T-helper 2 cell (primary cell): ENCODE results near the gene SLC8A1.

ENCODE experiments used
- DNase-seq, 5 experiments: peaks; one replicate each; pipeline versions ENCODE4 v3.0.0 to v3.0.0-alpha.2; 2012 to 2022

The SLC8A1 gene

DNA sequence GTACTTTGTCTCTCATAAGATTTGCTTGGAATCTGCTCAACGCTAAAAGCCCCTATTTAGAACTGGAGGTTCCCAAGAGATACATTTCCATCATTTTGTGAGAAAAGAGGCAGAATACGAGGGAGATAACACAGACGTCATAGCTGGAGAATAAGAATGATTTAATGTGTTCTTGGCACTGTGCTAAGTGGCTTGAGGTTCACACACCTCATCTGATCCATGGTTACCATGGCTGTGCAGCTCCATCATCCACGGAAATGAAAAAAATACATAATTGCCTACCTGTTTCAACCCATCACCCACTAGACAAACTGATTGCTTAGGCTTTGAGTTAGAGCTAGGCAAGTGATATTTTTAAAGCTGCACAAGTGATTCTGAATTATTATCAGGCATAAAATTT is 227.6 kb downstream of the SLC8A1 start:
- DNase-seq = no peak

DNA sequence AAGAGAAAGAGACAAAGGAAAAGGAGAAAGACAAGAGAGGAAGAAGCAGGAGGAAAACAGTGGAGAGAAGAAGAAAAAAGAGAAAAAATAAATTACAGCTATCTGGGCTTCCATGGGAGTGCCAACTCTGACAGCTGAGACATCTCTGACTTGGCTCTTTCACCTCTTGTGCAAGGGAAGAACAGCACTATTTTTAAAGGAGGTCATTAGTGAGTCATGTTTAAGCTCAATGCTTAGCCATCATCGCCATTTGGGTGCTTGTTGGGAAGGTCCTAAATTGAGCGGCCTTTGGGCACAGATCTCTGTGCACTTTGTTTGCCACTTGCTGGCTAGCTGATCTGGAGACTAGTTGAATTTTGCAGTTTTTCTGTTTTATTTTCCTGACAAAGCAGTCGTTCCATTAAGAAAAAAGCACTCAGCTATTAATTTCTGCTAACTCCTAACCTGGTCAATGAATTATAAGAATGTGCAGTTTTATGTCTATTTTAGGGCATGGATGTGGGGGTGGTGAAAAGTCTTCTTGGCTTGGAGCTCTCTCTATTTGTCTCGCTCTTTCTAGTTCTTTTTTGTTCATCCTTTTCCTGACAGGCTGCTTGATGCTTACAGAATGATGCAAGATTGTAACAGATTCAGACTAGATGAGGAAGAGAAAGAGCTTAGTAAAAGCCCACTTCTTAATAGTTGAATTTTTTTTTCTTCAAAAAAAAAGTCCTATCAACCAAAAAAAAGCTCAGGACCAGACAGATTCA is 231.5 kb downstream of the SLC8A1 start:
- DNase-seq = no peak

DNA sequence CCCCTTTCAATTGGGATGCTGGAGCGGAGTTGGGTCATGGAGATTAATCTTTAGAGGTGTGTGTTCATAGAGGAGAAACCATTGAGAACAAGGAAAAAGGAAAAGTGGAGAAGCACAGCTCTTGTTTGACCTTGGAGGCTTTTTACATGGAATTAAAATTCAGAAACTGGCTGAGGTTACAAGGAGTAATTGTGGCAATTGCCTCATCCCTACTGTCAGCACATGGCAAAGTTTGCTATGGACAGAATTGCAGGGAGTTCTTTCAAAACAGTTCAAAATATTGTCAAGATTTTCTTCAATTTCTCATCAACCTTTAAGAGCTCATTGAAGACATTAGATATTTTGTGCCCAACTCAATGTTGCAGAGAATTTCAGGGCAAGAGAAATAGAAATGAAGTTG is 232.7 kb downstream of the SLC8A1 start:
- DNase-seq = no peak

DNA sequence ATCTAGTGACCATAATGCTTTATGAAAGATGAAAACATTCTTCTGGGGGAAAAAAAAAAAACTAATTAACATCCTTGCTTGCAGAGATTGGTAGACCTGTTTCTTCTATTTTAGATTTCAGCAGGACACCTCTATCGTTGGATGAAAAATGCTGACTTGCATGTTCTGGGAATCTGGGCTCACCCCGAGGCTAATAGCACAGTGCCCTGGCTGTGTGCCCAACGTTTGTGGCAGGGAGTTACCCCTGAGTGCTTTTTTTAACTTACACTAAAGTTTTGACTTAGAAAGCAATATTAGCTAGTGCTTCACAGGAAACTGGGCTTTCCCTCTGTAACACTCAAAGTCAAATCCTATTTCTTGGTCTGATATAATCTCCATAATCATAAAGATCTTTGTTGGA is 233.2 kb downstream of the SLC8A1 start:
- no peak for DNase-seq

DNA sequence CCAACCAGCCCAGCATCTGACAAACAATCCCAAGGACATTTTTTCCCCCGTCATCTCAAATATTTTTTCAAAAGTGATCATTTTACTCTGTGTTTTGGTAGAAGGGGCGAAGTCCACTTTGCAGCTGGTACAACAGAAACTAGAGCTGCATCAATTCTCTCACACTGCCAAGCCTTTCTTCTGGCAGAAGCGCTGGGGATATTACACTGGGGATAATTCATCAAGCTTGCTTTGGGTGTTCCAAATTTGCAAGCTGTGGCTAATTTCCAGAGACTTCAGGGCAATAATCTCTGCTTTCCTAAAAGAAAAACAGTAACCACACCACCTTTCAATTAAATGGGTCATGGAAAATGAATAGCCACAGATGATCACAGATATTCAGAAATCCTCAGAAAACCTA is 238.3 kb downstream of the SLC8A1 start:
- DNase-seq = no peak

DNA sequence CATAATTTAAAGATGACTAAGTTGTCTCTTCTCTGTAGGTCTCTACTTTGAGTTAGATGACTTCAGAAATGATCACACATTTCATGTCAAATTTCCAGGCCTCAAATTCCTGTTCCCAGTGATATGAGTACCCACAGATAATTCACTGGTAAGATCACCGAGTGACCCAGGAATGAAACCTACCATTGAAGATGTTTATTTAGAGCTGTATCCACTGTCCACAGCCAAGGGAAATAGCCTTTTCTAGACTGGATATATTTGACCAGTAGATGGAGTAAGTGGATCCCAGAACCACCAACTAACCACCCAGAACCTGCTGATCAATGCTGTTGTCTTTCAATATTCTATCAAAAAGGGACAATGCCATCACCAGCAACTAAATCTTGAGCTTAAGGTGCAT is 238.8 kb downstream of the SLC8A1 start:
- DNase-seq = no peak

DNA sequence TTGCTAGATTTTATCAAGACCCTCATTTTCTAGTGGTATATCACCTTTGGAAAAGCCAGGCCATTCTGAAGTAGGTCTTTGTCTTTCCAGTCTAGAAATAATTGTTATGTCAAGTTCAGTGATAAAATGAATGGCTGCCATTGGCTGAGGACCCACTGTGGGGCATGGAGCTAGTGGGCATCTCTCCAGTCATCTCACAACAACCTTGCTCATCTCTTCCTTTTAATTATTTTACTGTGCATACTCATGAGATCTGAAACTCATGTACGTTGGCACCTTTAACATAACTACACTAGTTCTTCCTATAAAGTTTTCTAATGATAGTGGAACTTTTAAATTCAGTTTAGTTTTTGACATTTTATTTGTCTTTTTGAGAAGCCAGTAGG is 240.9 kb downstream of the SLC8A1 start:
- DNase-seq = no peak

DNA sequence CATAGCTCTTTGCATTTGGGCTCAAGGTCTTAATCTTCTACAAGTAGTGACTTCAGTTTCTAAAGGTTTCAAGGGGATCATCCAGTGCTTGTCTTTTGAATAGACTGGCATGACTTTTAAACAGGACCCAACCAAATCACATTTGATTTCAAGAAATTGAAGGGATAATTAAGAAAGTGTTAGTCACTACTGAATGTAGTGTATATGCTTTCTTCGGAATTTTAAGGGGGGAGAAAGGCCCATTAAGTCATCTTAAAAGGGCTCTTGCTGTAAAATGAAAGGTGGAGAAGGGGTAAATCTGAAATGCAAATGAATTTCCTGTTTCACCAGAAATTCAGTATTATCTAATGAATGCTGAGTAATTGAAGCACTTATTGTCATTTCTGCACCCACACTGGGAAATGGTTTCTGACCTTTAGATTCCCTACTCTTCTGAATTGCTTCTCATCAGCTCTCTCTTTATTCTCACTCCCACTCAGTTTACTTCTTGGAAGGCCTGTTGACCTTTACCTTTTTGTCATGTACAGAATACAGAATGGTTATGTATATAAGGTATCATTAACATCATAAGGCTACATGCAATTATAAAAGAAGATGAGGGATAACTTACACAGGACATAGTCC is 241.4 kb downstream of the SLC8A1 start:
- no peak for DNase-seq

DNA sequence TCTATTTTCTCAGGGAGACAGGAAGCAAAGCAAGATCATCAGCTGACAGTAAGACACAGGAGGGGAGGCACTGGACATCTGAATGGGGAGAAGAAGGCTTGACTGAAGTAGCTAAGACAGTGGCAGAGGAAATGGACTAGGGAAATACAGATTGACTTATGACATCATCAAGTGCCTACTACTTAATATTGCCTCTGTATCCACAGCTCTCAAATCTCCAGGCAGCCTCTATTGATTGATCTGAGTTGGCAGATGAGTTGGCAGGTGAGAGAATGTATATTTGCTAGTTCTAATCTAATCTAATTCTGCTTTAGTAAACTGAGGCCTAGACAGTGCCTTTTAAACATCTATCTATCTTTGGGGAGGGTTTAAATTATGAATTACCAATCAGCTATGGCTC is 242.1 kb downstream of the SLC8A1 start:
- DNase-seq = no peak

DNA sequence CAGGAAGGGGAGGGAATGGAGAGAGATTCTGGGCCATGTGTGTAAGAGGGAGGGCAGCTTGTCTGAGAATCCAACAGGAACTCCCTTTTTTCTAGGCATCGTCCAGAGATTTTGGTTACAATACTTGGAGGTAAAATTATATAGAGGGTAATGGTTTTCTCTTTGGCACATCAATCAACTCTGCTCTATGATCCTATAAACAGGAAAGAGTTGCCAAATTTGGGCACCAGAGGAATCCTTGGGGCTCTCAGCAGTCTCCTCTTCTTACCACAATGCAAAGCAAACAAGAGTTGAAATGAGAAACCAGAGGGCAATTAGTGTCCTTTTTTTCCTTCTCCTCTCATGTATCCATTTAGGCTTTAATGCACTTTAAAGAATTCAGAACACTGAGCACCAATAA is 243.4 kb downstream of the SLC8A1 start:
- DNase-seq = no peak

DNA sequence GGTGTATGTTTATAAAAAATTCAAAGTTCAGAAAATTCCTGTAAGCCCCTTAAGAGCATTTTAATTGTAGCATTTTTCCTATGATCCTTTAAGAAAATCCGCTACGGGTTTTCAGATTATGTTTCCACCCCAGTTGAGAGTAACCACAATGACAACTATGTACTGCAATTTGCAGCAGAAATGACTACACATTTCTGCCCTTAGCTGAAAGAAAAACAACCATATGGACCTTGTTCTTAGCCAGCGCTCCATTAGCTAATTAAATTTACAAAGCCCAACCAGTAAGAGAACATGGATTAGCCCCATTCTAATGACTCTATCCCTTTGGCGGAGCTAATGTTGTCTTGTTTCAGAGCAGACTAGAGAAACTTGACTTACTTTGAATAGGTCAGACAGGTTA is 247.6 kb downstream of the SLC8A1 start:
- no peak for DNase-seq

DNA sequence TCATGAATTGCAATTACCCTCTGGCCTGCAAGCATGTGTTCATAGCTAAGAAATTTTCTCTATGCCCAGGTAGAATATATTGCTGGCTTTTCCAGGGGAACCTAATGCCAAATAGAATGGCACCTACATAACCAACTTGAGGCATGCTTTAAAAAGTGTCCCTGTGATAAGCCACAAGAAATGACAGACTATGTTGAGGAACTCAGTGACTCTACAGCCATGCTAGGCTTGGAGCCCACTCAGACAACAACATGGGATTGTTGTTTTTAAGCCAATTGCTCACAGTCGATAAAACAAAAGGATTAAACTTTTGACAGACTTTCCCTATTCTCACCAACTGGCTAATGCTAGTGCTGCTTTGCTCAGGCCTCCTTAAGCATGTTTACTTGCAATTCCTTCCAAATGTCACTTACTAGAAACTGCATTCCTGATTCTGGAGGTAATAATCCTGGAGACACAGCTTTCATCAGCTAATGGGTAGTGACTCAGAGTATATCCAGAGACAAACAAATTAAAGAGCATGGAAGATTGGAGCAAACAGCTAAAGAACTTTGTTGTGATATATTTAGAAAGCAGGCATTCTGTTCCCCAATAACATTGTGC is 249.0 kb downstream of the SLC8A1 start:
- DNase-seq = no peak

DNA sequence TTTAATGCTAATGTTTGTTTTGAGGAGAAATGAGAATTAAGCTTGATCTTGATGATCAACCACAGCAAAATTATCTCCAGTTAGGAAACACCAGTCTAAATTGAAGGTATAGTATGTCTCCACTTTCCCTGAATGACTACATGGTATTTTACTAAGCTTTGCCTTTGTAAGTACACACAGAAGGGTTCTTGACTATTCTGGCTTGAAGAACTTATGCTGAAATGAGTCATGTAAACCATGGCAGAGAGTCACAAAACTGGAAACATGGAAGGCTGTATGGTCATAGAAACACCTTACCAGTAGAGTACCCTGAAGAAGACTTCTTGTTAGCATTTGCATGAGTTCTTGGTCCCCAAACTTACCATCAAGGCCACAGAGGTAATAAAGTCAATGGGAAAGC is 250.5 kb downstream of the SLC8A1 start:
- DNase-seq = peak in 1 of 5 experiments; percentile 3

DNA sequence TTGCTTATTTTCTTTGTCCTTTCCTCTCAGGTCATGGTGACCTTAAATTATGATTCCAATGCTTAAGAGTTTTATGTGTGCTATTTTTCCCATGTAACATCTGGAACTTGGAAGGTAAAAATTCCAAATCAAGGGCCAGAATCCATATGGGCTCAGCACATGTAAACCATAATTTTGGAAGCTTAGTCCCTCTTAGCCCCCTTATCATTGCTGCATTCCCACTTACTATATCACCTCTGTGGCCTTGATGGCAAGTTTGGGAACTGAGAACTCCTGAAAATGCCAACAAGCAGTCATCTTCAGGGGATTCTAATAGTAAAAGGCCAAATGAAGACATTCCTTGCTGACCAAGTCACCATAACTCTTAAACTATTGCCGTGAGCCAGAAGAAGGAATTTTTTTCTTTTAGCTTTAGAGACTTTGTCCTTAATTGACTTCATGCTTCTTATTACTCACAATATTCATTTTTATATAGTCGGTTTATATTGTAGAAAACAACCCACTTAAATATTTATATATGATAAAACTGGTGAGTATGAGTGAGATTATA is 251.4 kb downstream of the SLC8A1 start:
- no peak for DNase-seq

DNA sequence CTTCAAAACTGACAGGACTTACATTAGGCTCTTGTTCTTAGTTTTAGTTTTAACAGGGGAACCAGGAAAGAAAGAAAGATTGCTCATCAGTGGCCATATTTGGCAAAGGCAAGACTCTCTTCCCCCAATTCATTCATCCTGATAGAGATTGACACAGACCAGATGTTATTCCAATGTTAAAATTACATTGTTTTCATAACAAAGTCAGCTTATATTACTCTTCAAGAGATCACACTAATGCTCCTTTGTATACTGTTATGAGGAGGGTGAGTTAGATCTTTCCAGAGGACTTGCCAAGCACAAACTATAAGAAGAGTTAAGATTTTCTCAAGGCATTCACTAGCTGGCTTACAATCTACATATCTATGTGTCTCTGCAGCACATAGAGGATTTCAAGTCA is 252.1 kb downstream of the SLC8A1 start:
- no peak for DNase-seq

DNA sequence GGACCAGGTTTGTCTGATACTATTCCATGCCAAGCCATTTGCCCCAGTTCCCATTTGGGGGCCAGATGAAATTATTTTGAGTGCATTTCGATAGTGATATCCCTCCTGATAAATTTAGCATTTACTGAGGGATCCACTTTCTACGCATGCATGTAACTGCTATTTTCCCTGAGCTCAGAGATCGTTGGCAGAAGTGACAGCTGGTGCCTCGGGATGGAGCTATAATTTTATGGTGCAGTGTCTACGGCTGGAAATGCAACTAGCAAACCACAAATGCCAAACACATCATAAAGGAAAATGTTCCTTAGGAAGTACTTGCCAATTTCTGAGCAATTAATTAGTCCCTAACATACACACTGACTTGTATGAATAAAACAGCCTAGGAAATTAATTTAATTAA is 254.8 kb downstream of the SLC8A1 start:
- no peak for DNase-seq

DNA sequence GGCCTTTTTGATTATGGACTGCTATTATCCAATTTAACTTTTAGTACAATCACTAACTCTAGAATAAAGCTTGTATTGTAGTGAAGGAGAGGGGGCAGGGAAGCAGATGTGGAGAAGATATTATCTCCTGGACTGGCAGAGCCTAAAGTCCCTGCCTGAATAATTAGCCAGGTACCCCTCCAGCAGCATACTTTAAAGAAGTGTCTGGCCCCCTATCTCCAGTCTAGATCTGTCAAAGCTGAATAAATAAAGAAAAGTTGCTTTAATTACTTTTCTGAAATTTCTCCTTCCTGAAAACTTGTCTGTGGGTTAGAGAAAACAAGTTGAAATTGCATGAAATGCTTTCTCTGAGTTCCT is 258.2 kb downstream of the SLC8A1 start:
- DNase-seq = no peak

DNA sequence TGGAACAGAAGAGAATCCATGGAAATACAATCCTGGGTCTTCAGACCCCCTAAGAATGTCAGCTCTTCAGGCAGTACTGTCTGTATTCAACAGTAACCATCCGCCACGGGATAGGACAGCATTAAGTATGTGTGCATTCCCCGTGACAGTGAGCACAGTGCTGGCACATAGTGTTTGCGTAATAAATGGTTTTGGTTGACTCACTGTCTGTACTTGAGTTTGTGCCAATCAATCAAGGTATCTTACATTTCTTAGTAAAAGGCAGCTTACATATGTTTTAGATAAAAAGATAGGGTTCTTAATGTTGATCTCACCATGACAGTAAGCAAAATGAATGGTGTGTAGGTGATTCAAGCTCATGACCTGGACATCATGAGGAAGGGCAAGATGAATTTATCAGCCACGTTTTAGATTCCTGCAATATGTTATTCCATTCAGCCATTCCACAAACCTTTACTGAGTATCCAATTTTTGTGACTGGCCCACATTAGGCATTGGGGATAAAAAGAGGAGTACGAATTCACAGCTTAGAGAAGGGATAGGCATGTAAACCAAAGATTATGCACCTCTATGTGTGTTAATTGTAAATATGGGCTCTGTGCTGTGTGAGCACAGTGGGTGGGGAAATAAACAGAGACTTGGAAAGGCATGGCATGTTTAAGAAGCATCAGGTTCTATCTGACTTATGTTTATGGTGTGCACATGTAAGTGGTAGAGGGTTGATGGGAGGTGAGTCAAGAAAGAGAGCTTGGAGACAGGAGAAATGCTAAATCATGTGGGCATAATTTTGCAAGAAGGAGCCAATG is 258.8 kb downstream of the SLC8A1 start:
- no peak for DNase-seq

DNA sequence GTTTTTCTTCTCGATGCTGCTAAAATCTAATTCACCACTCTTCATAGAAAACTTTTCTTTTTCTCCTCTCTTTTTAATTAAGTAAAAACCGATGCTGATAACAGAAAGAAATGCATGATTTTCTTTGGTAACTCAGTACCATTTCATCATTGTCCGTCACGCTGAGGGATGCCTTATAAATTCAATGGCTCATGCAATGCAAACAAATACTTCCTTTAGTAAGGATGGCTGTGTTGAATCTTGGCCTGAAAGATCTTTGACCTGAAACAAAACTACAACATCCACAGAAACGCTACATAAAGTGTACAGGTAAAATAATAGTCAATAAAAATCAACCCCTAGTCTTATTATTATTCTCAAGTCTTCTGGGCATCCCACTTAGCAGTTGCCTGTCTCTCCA is 261.4 kb downstream of the SLC8A1 start:
- no peak for DNase-seq

DNA sequence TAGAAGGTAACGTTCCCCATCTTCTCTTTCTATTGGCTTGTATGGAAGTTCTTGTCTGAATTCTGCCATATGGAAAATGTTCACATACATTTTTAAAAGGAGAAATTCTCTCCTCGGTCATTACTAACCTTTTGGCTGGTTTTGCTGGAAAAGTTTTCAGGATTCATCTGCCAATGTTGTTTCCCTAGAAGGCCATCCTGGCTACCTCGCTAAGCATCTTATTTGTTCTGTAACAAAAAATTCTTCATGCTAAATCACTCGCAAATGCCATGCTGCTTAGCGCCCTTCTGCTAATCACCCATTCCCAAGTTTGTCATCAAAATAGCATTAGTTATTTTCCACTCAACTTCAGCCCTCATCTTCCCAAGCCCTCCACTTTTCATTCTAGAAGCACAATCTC is 262.0 kb downstream of the SLC8A1 start:
- no peak for DNase-seq

DNA sequence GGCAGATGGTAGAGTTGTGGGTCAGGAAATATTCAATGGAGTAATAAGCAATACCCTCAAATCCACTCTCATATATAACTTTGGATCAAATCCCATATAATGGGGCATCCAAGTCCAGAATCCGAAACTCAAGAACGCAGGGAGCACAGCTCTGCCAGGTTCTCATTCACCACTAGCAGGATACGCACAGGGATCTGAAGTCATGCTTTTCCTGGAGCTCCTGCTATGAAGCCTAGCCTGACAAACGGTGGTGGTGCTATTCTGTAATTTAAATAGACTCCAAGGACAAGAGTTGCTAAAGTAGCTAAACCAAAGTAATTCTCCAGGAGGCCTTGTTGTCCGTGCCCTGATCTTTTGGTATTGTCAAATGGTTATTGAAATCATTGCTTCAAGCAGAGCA is 264.8 kb downstream of the SLC8A1 start:
- DNase-seq = no peak

DNA sequence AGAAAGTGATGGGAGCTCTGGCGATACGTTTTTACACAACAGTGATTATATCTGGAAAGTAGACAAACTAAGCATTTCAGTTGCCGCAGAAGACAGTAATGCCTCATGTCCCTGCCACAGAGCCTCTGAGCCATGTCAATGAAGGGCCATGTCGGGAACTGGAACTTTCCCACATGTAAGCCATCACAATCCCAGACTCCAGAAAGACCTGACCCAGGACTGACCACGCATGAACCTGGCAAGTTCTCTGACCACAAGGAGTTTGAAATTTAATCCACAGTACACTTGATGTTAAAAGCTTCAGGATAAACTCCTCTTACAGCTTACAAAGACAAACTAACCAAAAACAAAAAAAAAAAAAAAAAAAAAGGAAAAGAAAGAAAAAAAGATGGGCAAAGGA is 267.3 kb downstream of the SLC8A1 start:
- no peak for DNase-seq

DNA sequence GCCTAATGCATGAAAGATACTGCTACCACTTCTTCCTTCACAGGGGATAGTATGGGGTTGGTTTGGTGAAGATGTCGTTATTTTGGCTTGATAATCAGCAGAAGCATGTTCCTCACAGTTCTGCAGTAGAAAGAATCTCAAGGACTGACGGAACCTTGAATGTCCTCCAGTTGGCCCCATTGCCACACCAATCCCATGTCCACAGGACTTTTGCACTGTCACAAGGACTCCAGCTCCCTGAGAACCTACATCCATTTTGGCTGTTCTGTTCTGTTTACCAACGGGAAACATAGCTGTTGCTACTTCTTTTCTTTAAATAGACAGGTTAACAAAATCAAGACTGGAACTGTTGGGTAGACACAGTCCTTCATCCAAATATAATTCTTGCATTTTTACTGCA is 270.0 kb downstream of the SLC8A1 start:
- no peak for DNase-seq
